Measurements from ENCODE around the gene ZNF532. TPM values are rescaled to one million over a fixed set of nuclear protein-coding genes. Genes with fewer than 3 reads are reported as not detected.

ZNF532 gene
- total RNA-seq, 4 donors from 2014 or later, result 16.2 to 26.9 (median 22.7) TPM

- Histone ChIP-seq H3K4me1 (peaks cover 0 to 66% (median 26%) of the 10 kb centered on the region in 4 donors), H3K9me3 (no peaks in the 10 kb centered on the region), H3K4me3 (peak overlapping the region in 1 of 4 donors; percentile 51), H3K36me3 (no peaks in the 10 kb centered on the region), H3K27ac (peak overlapping the region; percentile 88 to 92 (median 90)), H3K27me3 (no peaks in the 10 kb centered on the region)
- DNase-seq, result no peak
- intact Hi-C loops (cut with DNase I; ENCODE audit: low total_unique reads) (no loop called here), in situ Hi-C loops (cut with MboI; ENCODE audit: low pct_ligation_motif_present in 1 of 4, low pct_unique_long_range_greater_than_20kb in 1 of 4, low sequenced_read_pairs in 3 of 4) (no loop called here)
- WGBS, 2 donors (ENCODE audit: low coverage in 1 of 2), result 47 to 72% methylated on average over 4 of the region's 4 CpGs
- no peak for TF ChIP-seq EP300 (IDR thresholded peaks at IDR 0.05; ENCODE audit: low read depth)
- no peak for TF ChIP-seq POLR2AphosphoS5 (IDR thresholded peaks at IDR 0.05)
- no peak for TF ChIP-seq POLR2A (IDR thresholded peaks at IDR 0.05)
- no peak for TF ChIP-seq CTCF (IDR thresholded peaks at IDR 0.05)
These were observed 435 bp downstream of the ZNF532 start for GRCh38 chr18:58865033-58865590.

GRCh38 chr18:58865701-58866065, 1.0 kb downstream of the ZNF532 start:
- no peak for TF ChIP-seq CTCF (IDR thresholded peaks at IDR 0.05)
- no peak for TF ChIP-seq POLR2A (IDR thresholded peaks at IDR 0.05)
- no peak for TF ChIP-seq POLR2AphosphoS5 (IDR thresholded peaks at IDR 0.05)
- no peak for TF ChIP-seq EP300 (IDR thresholded peaks at IDR 0.05; ENCODE audit: low read depth)
- Histone ChIP-seq H3K9me3 (no peaks in the 10 kb centered on the region), H3K4me1 (peaks cover 0 to 60% (median 26%) of the 10 kb centered on the region in 4 donors), H3K27me3 (no peaks in the 10 kb centered on the region), H3K36me3 (no peaks in the 10 kb centered on the region), H3K27ac (peak overlapping the region; percentile 88 to 92 (median 90)), H3K4me3 (peak overlapping the region in 1 of 4 donors; percentile 51)
- in situ Hi-C loops (cut with MboI; ENCODE audit: low pct_ligation_motif_present in 1 of 4, low pct_unique_long_range_greater_than_20kb in 1 of 4, low sequenced_read_pairs in 3 of 4), result no loop called here
- intact Hi-C loops (cut with DNase I; ENCODE audit: low total_unique reads), result no loop called here
- DNase-seq, result no peak
- WGBS, 2 donors (ENCODE audit: low coverage in 1 of 2), result 77 to 86% methylated on average over 7 to 8 of the region's 8 CpGs

GRCh38 chr18:58866066-58866772, 1.5 kb downstream of the ZNF532 start:
- intact Hi-C loops (cut with DNase I; ENCODE audit: low total_unique reads) (no loop called here), in situ Hi-C loops (cut with MboI; ENCODE audit: low pct_ligation_motif_present in 1 of 4, low pct_unique_long_range_greater_than_20kb in 1 of 4, low sequenced_read_pairs in 3 of 4) (no loop called here)
- 65 to 71% methylated on average over 9 of the region's 9 CpGs for WGBS, 2 donors (ENCODE audit: low coverage in 1 of 2)
- H3K27ac ChIP-seq, result peak overlapping the region; percentile 88 to 92 (median 90)
- no peak for TF ChIP-seq POLR2AphosphoS5 (IDR thresholded peaks at IDR 0.05)
- no peak for TF ChIP-seq CTCF (IDR thresholded peaks at IDR 0.05)
- TF ChIP-seq POLR2A (IDR thresholded peaks at IDR 0.05), result no peak
- no peak for TF ChIP-seq EP300 (IDR thresholded peaks at IDR 0.05; ENCODE audit: low read depth)
- H3K36me3 ChIP-seq, result no peaks in the 10 kb centered on the region
- no peaks in the 10 kb centered on the region for H3K9me3 ChIP-seq
- no peak for DNase-seq
- no peak overlapping the region for H3K4me3 ChIP-seq
- H3K27me3 ChIP-seq, result no peaks in the 10 kb centered on the region
- peaks cover 0 to 56% (median 26%) of the 10 kb centered on the region in 4 donors for H3K4me1 ChIP-seq

GRCh38 chr18:58866773-58867150, 2.1 kb downstream of the ZNF532 start:
- intact Hi-C loops (cut with DNase I; ENCODE audit: low total_unique reads) (no loop called here), in situ Hi-C loops (cut with MboI; ENCODE audit: low pct_ligation_motif_present in 1 of 4, low pct_unique_long_range_greater_than_20kb in 1 of 4, low sequenced_read_pairs in 3 of 4) (no loop called here)
- Histone ChIP-seq H3K4me3 (no peak overlapping the region), H3K36me3 (no peaks in the 10 kb centered on the region), H3K27me3 (no peaks in the 10 kb centered on the region), H3K4me1 (peaks cover 0 to 51% (median 27%) of the 10 kb centered on the region in 4 donors), H3K9me3 (no peaks in the 10 kb centered on the region), H3K27ac (peak overlapping the region; percentile 88 to 92 (median 90))
- TF ChIP-seq POLR2AphosphoS5 (IDR thresholded peaks at IDR 0.05) (no peak), POLR2A (IDR thresholded peaks at IDR 0.05) (no peak), CTCF (IDR thresholded peaks at IDR 0.05) (no peak), EP300 (IDR thresholded peaks at IDR 0.05; ENCODE audit: low read depth) (no peak)
- WGBS, 2 donors (ENCODE audit: low coverage in 1 of 2), result 73 to 77% methylated on average over 6 of the region's 6 CpGs
- no peak for DNase-seq
